ENCODE measurements around the gene RER1.

Gene RER1

DNA sequence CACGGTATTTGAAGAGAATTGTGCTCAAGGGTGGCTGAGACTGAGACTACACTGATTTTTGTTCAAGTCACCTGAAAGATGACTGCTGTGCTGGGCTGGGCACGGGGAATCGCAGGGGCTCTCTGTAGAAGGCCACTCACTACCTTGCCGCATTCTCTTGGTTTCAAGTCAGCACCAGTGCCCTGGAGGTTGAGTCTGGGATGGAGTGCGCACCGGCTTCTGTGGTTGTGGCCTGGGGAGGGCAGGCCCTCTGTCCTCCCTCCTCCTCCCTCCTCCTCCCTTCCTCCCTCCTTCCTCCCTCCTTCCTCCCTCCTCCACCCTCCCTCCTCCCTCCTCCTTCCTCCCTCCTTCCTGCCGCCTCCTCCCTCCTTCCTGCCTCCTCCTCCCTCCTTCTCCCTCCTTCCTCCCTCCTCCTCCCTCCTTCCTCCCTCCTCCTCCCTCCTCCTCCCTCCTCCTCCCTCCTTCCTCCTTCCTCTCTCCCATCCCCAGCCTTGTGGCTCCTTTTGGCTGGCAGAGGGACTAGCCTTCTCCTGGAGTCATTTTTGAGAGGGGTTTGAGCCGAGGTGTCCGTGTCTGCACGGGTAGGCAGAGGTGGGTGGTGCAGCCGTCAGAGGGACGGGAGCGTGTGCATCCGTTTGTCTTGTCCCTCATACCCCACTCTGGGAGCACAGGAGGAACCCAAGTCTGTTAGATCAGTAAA is 9.5 kb downstream of the RER1 start:
- TF ChIP-seq, protein P1, sequence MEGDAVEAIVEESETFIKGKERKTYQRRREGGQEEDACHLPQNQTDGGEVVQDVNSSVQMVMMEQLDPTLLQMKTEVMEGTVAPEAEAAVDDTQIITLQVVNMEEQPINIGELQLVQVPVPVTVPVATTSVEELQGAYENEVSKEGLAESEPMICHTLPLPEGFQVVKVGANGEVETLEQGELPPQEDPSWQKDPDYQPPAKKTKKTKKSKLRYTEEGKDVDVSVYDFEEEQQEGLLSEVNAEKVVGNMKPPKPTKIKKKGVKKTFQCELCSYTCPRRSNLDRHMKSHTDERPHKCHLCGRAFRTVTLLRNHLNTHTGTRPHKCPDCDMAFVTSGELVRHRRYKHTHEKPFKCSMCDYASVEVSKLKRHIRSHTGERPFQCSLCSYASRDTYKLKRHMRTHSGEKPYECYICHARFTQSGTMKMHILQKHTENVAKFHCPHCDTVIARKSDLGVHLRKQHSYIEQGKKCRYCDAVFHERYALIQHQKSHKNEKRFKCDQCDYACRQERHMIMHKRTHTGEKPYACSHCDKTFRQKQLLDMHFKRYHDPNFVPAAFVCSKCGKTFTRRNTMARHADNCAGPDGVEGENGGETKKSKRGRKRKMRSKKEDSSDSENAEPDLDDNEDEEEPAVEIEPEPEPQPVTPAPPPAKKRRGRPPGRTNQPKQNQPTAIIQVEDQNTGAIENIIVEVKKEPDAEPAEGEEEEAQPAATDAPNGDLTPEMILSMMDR (IDR thresholded peaks at IDR 0.05; ENCODE audit: low read depth, low read length), result no peak
- no peak overlapping the region for H3K4me3 ChIP-seq (ENCODE audit: low read depth, low read length)
- DNase-seq (ENCODE audit: low read depth, low spot score), result no peak
- in situ Hi-C loops (cut with HindIII; ENCODE audit: low sequenced_read_pairs), result no loop called here

DNA sequence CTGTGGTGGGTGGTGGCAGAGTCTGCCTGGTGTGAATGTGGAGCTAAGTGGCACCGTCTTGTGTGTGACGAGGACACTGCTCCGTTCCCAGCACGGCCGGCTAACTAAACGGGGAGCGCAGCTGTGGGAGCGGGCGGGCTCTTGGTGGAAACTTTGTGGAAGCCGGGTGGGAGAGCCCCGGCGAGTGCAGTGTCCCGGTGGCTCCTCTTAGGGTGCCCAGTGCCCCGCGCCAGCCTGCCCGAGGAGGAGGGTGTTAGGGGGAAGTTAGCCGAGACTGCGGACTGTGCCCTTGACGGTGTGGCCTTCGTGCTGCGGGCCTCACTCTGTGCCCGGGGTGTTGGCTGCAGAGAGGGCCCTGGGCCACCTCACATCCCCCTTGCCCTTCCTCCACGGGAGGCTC is 10.8 kb downstream of the RER1 start:
- in situ Hi-C loops (cut with HindIII; ENCODE audit: low sequenced_read_pairs), result no loop called here
- DNase-seq (ENCODE audit: low read depth, low spot score), result no peak
- TF ChIP-seq, protein P1 (IDR thresholded peaks at IDR 0.05; ENCODE audit: low read depth, low read length), result no peak
- H3K4me3 ChIP-seq (ENCODE audit: low read depth, low read length), result no peak overlapping the region

GRCh38 chr1:2403273-2403672 is 11.6 kb downstream of the RER1 start:
- DNase-seq (ENCODE audit: low read depth, low spot score), result no peak
- TF ChIP-seq, protein P1 (IDR thresholded peaks at IDR 0.05; ENCODE audit: low read depth, low read length), result no peak
- H3K4me3 ChIP-seq (ENCODE audit: low read depth, low read length), result no peak overlapping the region
- in situ Hi-C loops (cut with HindIII; ENCODE audit: low sequenced_read_pairs), result no loop called here

- in situ Hi-C loops (cut with HindIII; ENCODE audit: low sequenced_read_pairs), result no loop called here
- DNase-seq (ENCODE audit: low read depth, low spot score), result no peak
- H3K4me3 ChIP-seq (ENCODE audit: low read depth, low read length), result no peak overlapping the region
- TF ChIP-seq, protein P1 (IDR thresholded peaks at IDR 0.05; ENCODE audit: low read depth, low read length), result no peak
These were observed 12.7 kb downstream of the RER1 start for GRCh38 chr1:2404142-2404889.

DNA sequence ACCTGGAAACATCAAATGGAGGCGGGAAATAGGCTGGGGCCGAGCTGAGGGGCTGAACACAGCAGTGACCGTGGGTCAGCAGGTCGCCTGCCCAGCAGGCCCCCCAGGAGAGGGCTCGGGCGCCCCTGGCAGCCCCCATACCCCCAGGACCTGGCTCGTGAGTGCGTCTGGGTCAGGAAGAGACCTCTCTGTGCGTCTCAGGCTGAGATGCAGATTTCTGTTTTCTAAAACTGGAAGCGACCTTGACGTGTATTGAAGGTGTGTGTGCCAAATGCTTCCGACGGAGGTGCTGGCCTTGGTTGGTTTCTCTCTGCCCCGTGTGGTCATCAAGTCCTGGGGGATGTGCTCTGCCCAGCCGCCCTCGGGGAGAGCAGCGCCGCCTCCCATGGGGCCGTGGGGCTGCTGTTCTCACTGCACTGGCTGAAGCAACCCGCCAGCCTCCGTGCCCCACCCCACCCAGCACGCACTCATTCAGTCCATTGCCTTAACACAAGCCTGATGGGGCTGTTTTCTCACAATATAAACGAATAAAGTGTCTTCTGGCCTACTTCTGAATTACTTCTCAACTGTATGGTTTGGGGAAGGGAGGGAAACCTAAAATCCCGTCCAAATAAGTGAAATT is 13.4 kb downstream of the RER1 start:
- no peak overlapping the region for H3K4me3 ChIP-seq (ENCODE audit: low read depth, low read length)
- in situ Hi-C loops (cut with HindIII; ENCODE audit: low sequenced_read_pairs), result no loop called here
- peak; percentile 19 for DNase-seq (ENCODE audit: low read depth, low spot score)
- TF ChIP-seq, protein P1 (IDR thresholded peaks at IDR 0.05; ENCODE audit: low read depth, low read length), result no peak

DNA sequence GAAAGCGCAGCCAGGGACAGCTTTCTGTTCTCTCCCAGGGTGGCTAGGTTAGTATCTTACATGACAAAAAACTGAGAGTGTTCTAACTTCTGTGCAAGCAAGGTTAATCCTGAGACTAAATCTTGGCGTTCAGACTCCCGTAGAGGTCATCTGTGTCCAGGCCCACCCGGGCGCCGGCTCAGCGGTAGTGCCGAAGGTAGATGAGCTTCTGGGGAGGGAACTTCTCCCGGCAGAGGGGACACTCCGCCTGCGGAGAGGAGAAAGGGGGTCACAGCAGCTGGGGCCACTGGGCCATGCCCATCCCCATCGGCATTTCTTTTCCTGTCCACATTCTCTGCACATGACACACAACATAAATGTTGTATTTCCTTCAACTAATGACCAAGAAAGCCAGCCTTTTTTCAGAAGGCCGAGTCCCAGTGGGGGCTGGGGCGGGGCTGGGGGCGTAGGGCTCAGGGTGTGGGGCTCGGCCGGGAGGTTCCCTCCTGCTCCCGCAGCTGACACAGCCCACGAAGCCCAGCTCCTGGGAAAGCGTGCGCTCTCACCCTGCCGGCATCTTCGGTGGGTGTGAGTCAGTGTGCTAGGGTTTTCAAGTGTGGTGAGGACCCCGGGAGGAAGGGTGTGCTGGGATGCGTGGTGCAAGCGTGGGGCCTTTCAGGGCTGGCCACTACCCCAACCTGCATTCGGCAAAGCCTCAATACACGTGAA is 14.1 kb downstream of the RER1 start:
- peak; percentile 39 for DNase-seq (ENCODE audit: low read depth, low spot score)
- TF ChIP-seq, protein P1 (IDR thresholded peaks at IDR 0.05; ENCODE audit: low read depth, low read length), result no peak
- no peak overlapping the region for H3K4me3 ChIP-seq (ENCODE audit: low read depth, low read length)
- in situ Hi-C loops (cut with HindIII; ENCODE audit: low sequenced_read_pairs), result no loop called here

Data from astrocyte of the spinal cord (primary cell).